ENCODE data around the gene GRB10. TPM values are rescaled to one million over a fixed set of nuclear protein-coding genes. Genes with fewer than 3 reads are reported as not detected.

GRB10 gene
- total RNA-seq, 4 donors from 2014 or later = 54.0 to 69.1 (median 61.6) TPM

DNA sequence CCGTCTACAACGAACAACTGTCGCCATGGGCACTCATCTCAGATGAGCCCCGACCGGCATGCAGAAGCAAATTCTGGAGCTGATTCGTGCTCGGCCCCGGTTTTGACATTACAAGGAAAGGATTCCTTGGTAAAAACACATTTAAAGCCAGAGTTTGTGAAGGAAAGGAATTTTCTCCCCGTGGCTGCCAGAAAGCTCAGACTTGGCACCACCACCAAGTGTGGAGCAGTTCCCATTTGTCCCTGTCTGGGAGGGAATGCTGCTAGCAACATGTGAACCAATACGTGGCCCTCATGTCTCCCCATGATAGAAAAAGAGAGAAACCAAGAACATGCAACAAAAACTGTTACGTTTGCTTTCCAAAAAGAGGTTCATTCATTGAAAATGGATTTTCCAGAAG lies 162.3 kb downstream of the GRB10 start:
- no peaks in the 10 kb centered on the region for H3K9me3 ChIP-seq
- 53% methylated on average over 11 of the region's 11 CpGs for WGBS
- intact Hi-C loops (cut with DNase I) = no loop called here
- no peak for TF ChIP-seq POLR2A (IDR thresholded peaks at IDR 0.05; ENCODE audit: low read depth)
- no peak overlapping the region for H3K27ac ChIP-seq (replicated peaks in 1 of 4)
- peaks cover 0 to 18% (median 12%) of the 10 kb centered on the region in 4 donors for H3K4me1 ChIP-seq
- peaks cover 2 to 41% (median 17%) of the 10 kb centered on the region in 4 donors for H3K36me3 ChIP-seq
- DNase-seq (ENCODE audit: extremely low spot score) = peak; percentile 87
- H3K27me3 ChIP-seq = no peaks in the 10 kb centered on the region
- H3K4me3 ChIP-seq = no peak overlapping the region

DNA sequence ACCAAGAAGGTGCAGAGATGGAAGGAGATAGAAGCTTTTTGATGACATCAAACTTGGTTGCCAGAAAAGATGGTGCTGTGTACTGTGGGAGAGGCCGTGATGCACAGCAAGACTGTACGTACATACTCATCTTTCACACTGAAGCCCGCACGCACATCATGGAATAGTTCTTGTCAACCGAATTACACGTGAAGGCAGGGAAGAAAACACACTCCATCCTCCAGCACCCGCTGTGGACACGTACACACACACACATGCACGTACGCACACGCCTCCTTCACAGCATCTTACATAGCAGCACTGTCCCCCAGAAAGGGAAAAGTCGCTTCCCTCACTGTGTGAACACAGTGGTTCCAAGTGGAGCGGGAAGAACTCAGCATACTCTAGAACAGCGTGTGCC lies 163.0 kb downstream of the GRB10 start:
- TF ChIP-seq, protein P1, sequence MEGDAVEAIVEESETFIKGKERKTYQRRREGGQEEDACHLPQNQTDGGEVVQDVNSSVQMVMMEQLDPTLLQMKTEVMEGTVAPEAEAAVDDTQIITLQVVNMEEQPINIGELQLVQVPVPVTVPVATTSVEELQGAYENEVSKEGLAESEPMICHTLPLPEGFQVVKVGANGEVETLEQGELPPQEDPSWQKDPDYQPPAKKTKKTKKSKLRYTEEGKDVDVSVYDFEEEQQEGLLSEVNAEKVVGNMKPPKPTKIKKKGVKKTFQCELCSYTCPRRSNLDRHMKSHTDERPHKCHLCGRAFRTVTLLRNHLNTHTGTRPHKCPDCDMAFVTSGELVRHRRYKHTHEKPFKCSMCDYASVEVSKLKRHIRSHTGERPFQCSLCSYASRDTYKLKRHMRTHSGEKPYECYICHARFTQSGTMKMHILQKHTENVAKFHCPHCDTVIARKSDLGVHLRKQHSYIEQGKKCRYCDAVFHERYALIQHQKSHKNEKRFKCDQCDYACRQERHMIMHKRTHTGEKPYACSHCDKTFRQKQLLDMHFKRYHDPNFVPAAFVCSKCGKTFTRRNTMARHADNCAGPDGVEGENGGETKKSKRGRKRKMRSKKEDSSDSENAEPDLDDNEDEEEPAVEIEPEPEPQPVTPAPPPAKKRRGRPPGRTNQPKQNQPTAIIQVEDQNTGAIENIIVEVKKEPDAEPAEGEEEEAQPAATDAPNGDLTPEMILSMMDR (IDR thresholded peaks at IDR 0.05) = no peak
- TF ChIP-seq EP300 (IDR thresholded peaks at IDR 0.05) (no peak), POLR2A (IDR thresholded peaks at IDR 0.05; ENCODE audit: low read depth) (no peak), POLR2AphosphoS5 (IDR thresholded peaks at IDR 0.05) (no peak)
- 92% methylated on average over 14 of the region's 14 CpGs for WGBS
- Histone ChIP-seq H3K4me3 (no peak overlapping the region), H3K27ac (replicated peaks in 1 of 4) (no peak overlapping the region), H3K9me3 (no peaks in the 10 kb centered on the region), H3K36me3 (peaks cover 0 to 43% (median 22%) of the 10 kb centered on the region in 4 donors), H3K27me3 (no peaks in the 10 kb centered on the region), H3K4me1 (peaks cover 0 to 18% (median 12%) of the 10 kb centered on the region in 4 donors)
- peak; percentile 57 for DNase-seq (ENCODE audit: extremely low spot score)
- intact Hi-C loops (cut with DNase I) = no loop called here

DNA sequence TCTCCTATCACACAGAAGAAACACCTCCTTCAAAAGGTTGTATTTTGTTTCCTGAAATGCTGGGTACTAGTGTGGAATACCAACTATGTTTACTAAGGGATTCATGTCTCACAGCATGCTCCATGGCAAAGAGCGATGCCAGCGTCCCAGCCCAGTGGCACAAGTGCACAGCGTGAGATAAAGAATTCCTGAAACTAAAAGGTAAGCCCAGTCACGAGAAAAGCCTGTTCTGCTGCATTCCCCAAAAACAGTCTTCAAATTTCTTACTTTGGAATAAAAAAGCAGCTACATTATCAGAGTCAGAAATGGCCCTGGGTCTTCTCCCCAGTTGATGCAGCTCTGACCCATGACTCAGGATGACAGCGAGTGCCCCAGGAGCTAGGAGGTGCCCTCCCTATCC lies 164.4 kb downstream of the GRB10 start:
- intact Hi-C loops (cut with DNase I) = no loop called here
- H3K36me3 ChIP-seq = peaks cover 12 to 50% (median 36%) of the 10 kb centered on the region in 4 donors
- 98% methylated on average over 5 of the region's 5 CpGs for WGBS

DNA sequence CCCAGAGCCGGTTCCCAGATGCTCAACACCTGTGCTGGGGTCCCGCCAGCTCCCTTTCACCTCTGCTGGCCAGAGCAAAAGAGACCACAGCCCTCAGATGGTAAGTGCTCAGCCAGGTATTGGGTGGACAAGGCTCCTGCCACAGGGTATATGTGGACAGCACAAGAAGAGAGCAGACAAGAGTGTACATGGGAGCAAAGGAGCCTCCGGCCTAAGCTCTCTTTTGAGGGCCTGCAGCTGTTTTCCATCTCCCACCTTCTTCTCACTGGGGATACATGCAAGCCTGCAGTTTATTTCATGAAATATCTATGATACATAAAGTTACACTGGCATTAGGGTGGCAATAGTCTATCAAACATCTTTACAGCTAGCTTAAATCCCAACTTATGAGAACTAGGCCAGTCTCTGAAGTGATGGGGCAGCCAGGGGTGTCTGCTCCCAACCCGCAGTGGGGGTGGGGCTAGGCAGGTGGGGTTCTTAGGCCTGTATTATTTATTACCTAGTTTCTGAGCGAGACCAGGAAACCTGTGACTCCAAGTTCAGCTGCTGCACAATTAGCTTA lies 167.1 kb downstream of the GRB10 start:
- intact Hi-C loops (cut with DNase I) = no loop called here
- peak; percentile 45 for DNase-seq (ENCODE audit: extremely low spot score)
- WGBS = 87% methylated on average over 5 of the region's 5 CpGs
- TF ChIP-seq EP300 (IDR thresholded peaks at IDR 0.05) (no peak), POLR2AphosphoS5 (IDR thresholded peaks at IDR 0.05) (no peak), POLR2A (IDR thresholded peaks at IDR 0.05; ENCODE audit: low read depth) (no peak)
- TF ChIP-seq, protein P1 (IDR thresholded peaks at IDR 0.05) = no peak
- Histone ChIP-seq H3K9me3 (no peaks in the 10 kb centered on the region), H3K36me3 (peaks cover 24 to 77% (median 58%) of the 10 kb centered on the region in 4 donors), H3K4me1 (peaks cover 0 to 9% (median 2%) of the 10 kb centered on the region in 4 donors), H3K27ac (replicated peaks in 1 of 4) (no peak overlapping the region), H3K4me3 (no peak overlapping the region), H3K27me3 (no peaks in the 10 kb centered on the region)

More for the DNA sequence above, 164.4 kb downstream of the GRB10 start:
- H3K27me3 ChIP-seq = no peaks in the 10 kb centered on the region
- DNase-seq (ENCODE audit: extremely low spot score) = no peak
- peaks cover 0 to 18% (median 11%) of the 10 kb centered on the region in 4 donors for H3K4me1 ChIP-seq
- H3K27ac ChIP-seq (replicated peaks in 1 of 4) = no peak overlapping the region
- H3K9me3 ChIP-seq = no peaks in the 10 kb centered on the region
- TF ChIP-seq EP300 (IDR thresholded peaks at IDR 0.05) (no peak), POLR2AphosphoS5 (IDR thresholded peaks at IDR 0.05) (no peak), POLR2A (IDR thresholded peaks at IDR 0.05; ENCODE audit: low read depth) (no peak)
- TF ChIP-seq, protein P1 (IDR thresholded peaks at IDR 0.05) = no peak
- H3K4me3 ChIP-seq = no peak overlapping the region

DNA sequence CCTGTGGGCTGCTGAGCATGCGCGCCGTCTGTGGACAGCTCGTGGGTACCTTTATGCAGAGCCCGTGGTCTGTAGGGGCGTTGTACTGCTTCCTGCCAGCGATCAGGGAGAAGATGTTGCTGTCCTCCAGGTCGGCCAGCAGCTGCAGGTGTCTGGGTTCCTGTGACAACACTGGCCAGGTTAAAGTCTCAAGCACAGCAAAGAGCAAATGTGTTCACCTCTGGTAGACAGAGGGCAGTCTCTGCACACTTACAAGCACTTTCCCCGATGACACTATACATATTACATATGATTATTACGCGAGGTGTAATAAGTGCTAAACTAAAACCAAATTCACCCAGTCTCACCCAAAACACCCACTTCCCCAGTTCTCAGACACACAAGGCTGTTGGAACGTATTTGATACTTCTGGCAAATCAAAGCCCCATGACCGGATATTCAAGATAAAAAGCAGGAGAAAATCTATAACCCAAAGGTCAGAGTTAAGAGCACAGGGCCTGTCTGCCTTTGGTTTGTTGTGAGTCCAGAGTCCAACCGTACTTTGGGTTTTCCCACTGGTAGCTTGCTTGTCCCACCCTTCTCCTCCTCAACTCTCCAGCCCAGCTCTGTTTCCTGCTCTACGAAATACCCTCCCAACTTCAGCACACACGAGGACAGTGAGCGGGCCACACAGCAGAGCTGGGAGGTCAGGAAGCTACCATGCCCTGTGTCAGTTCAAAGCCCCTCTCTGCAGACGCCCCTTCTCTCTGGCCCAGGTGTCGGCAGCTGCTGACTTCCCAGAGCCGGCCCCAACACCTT lies 167.8 kb downstream of the GRB10 start:
- Histone ChIP-seq H3K27me3 (no peaks in the 10 kb centered on the region), H3K4me3 (no peak overlapping the region), H3K36me3 (peaks cover 24 to 84% (median 64%) of the 10 kb centered on the region in 4 donors), H3K4me1 (peaks cover 0 to 3% (median 0%) of the 10 kb centered on the region in 4 donors), H3K9me3 (no peaks in the 10 kb centered on the region), H3K27ac (replicated peaks in 1 of 4) (no peak overlapping the region)
- 83% methylated on average over 19 of the region's 20 CpGs for WGBS
- TF ChIP-seq, protein P1 (IDR thresholded peaks at IDR 0.05) = peak; percentile 27 to 38 (median 28)
- TF ChIP-seq POLR2A (IDR thresholded peaks at IDR 0.05; ENCODE audit: low read depth) = no peak
- DNase-seq (ENCODE audit: extremely low spot score) = peak; percentile 68
- intact Hi-C loops (cut with DNase I) = no loop called here
